B cell (primary cell): Measurements from ENCODE around the gene RFX2. TPM values are rescaled to one million over a fixed set of nuclear protein-coding genes. Genes with fewer than 3 reads are reported as not detected.

Experiments
- ATAC-seq: fragments of 200-7000 bp; cut with Tn5 transposase; one replicate; pipeline ENCODE4 v1.10.0; 2021; ENCODE audit warnings: low read depth, mild to moderate bottlenecking, moderate number of reproducible peaks, moderate library complexity
- CTCF ChIA-PET: fragments of 350-600 bp; sonication (Branson Sonifier 250); formaldehyde crosslinking; loops from one replicate; lab custom pipeline; 2021; ENCODE audit warnings: antibody characterized with exemption, inconsistent platforms; lab: Charles Lee
- POLR2A ChIA-PET: fragments of 350-600 bp; sonication (Branson Sonifier 250); formaldehyde crosslinking; loops from one replicate; lab custom pipeline; 2021; ENCODE audit warnings: antibody characterized with exemption; lab: Charles Lee
- DNase-seq: peaks from one replicate; pipeline ENCODE4 v3.0.0; 2013
- H2AFZ ChIP-seq: 2 replicates; pipeline ENCODE4 v1.6.1; 2012; ENCODE audit warnings: mild to moderate bottlenecking, low read depth, low read length; ENCODE audit not compliant: insufficient read depth, poor library complexity, severe bottlenecking
- H3K27ac ChIP-seq, 2 donors: 1 replicate in 1 of 2; 2 replicates in 1 of 2; pipeline ENCODE4 v1.5.1; 2012 to 2013; ENCODE audit warnings: low read length in 2 of 2, mild to moderate bottlenecking in 2 of 2, moderate library complexity in 1 of 2
- H3K27me3 ChIP-seq, 4 experiments: fragments of 200-600 bp in 1 of 4; sonication (generic) in 1 of 4; replicated peaks in 1 of 4; 1 replicate in 2 of 4; 2 replicates in 2 of 4; pipeline versions ENCODE4 v1.6.1 to v1.7.0; 2013 to 2016; ENCODE audit warnings: low read length in 3 of 4, mild to moderate bottlenecking in 2 of 4, mixed read lengths in 1 of 4, moderate library complexity in 1 of 4; ENCODE audit not compliant: insufficient read depth in 4 of 4, control insufficient read depth in 3 of 4; ENCODE audit errors: control extremely low read depth in 1 of 4
- H3K36me3 ChIP-seq, 2 experiments: replicated peaks in 1 of 2; 1 replicate in 1 of 2; 2 replicates in 1 of 2; pipeline versions ENCODE4 v1.6.1 to v1.7.1; 2013; ENCODE audit warnings: low read length in 1 of 2; ENCODE audit not compliant: insufficient read depth in 2 of 2, control insufficient read depth in 1 of 2; ENCODE audit errors: control extremely low read depth in 1 of 2, extremely low read depth in 1 of 2
- H3K4me1 ChIP-seq, 2 donors: fragments of 200-600 bp in 1 of 2; sonication (generic) in 1 of 2; 1 replicate in 1 of 2; 2 replicates in 1 of 2; pipeline versions ENCODE4 v1.5.1 to v1.6.1; 2013 to 2017; ENCODE audit warnings: low read length in 2 of 2; ENCODE audit not compliant: control insufficient read depth in 2 of 2, insufficient read depth in 2 of 2
- H3K4me2 ChIP-seq: replicated peaks from 2 replicates; pipeline ENCODE3; 2012; ENCODE audit warnings: mild to moderate bottlenecking, low read depth, low read length; ENCODE audit not compliant: poor library complexity, severe bottlenecking
- H3K4me3 ChIP-seq, 5 experiments: fragments of 200-600 bp in 1 of 5; sonication (generic) in 1 of 5; 1 replicate in 3 of 5; 2 replicates in 2 of 5; pipeline versions ENCODE4 v1.5.1 to v1.7.0; 2011 to 2016; ENCODE audit warnings: low read length in 4 of 5, mild to moderate bottlenecking in 4 of 5, low read depth in 2 of 5, control low read depth in 1 of 5, moderate library complexity in 1 of 5; ENCODE audit not compliant: insufficient read depth in 1 of 5; ENCODE audit errors: control extremely low read depth in 1 of 5, extremely low read depth in 1 of 5
- H3K79me2 ChIP-seq: fragments of 200-600 bp; sonication (generic); one replicate; pipeline ENCODE4 v1.6.0; 2016; ENCODE audit warnings: low read length; ENCODE audit not compliant: control insufficient read depth, insufficient read depth
- H3K9ac ChIP-seq: fragments of 200-600 bp; sonication (generic); 2 replicates; pipeline ENCODE4 v1.6.1; 2017; ENCODE audit warnings: mild to moderate bottlenecking, low read length, moderate library complexity
- H3K9me3 ChIP-seq, 3 donors: one replicate each; pipeline versions ENCODE4 v1.6.1 to v1.7.1; 2013; ENCODE audit warnings: low read length in 2 of 3; ENCODE audit not compliant: control insufficient read depth in 2 of 3, insufficient read depth in 1 of 3; ENCODE audit errors: control extremely low read depth in 1 of 3
- H4K20me1 ChIP-seq: 2 replicates; pipeline ENCODE4 v1.6.0; 2012; ENCODE audit warnings: mild to moderate bottlenecking, low read length; ENCODE audit not compliant: insufficient read depth, control insufficient read depth, poor library complexity, severe bottlenecking
- H3K27ac Mint-ChIP-seq: one replicate; pipeline ENCODE4 v1.8.0; 2021; ENCODE audit warnings: mixed read lengths
- H3K27me3 Mint-ChIP-seq: one replicate; pipeline ENCODE4 v1.8.0; 2021; ENCODE audit warnings: mixed read lengths
- H3K4me1 Mint-ChIP-seq: one replicate; pipeline ENCODE4 v1.8.0; 2021; ENCODE audit warnings: mixed read lengths
- H3K4me3 Mint-ChIP-seq: one replicate; pipeline ENCODE4 v1.8.0; 2021; ENCODE audit warnings: mixed read lengths
- H3K9me3 Mint-ChIP-seq: one replicate; pipeline ENCODE4 v1.8.0; 2022; ENCODE audit warnings: mixed read lengths; ENCODE audit not compliant: insufficient read depth
- CTCF ChIP-seq: fragments of 200-600 bp; IDR thresholded peaks from one replicate; pipeline ENCODE4 v1.8.0; 2022; ENCODE audit warnings: antibody characterized with exemption, mild to moderate bottlenecking
- EZH2 ChIP-seq: IDR thresholded peaks from 2 replicates; pipeline ENCODE4 v1.6.1; 2012; ENCODE audit warnings: borderline replicate concordance, low read depth, mild to moderate bottlenecking, moderate library complexity, low read length; ENCODE audit not compliant: insufficient read depth, poor library complexity, severe bottlenecking
- WGBS: methylation state at CpG from one replicate; pipeline ENCODE4 v1.1.5; 2013; ENCODE audit warnings: missing lambda C conversion rate; ENCODE audit not compliant: insufficient coverage; 5-methylcytosine and 5-hydroxymethylcytosine counted together
- intact Hi-C: fragments of 100-400 bp; cut with micrococcal nuclease; formaldehyde crosslinking; loops from one replicate; pipeline ENCODE4 v1.10.0; 2022
- polyA plus RNA-seq: library from polyadenylated mRNA; depleted of rRNA; stranded (reverse); fragments of >200 nt; gene quantifications from 2 replicates; pipeline ENCODE4 v1.2.3, GENCODE V29; 2012
- total RNA-seq, 2 donors: library from RNA; stranded (reverse); fragments of 120-200 nt in 1 of 2; gene quantifications; 1 replicate in 1 of 2; 2 replicates in 1 of 2; pipeline versions ENCODE4 v1.2.3 to v1.2.4, GENCODE V29; 2013 to 2022

RFX2 gene
- total and polyA plus RNA-seq, 2 donors (not counting 1 experiment from before 2014, with no cell fraction given), result 7.1 to 8.6 TPM

DNA sequence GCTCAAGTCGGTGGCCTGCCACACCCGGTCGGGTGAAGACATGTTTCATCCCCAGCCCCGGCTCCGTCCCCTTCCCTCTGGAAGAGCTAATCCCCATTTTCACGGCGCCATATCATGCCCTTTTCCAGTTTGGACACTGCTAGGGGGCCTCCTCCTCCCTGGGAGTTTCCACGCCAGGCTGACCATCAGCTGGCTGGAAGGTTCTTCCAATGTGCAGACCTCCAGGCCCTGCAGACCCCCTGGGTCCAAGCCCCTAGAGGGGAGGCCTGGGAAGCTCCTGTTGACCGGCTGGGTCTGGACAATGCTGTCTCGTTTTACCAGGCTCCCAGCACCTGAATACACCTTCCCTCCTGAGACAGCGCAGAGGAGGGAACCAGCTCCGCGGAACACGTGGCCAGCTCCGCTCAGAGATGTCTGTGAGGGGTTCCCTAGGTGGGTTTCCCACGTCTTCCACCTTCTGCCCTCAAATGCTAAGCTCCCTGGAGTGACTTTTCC, 87.7 kb downstream of the RFX2 start:
- H4K20me1 ChIP-seq, result no peaks in the 10 kb centered on the region

More for the DNA sequence above, 87.7 kb downstream of the RFX2 start:
- no peak overlapping the region for H3K4me3 ChIP-seq
- peaks cover 0 to 4% (median 0%) of the 10 kb centered on the region in 3 donors for H3K9me3 ChIP-seq
- no peak overlapping the region for H2AFZ ChIP-seq
- peaks cover 2% of the 10 kb centered on the region for H3K4me1 Mint-ChIP-seq
- intact Hi-C loops, result loop anchor here (1.0 to 5.0 kb wide), 3 partner anchors 35 to 218 kb away; partner anchors contain the start of gene NRTN
- no peak overlapping the region for H3K4me2 ChIP-seq
- no peak overlapping the region for H3K27ac Mint-ChIP-seq
- H3K79me2 ChIP-seq, result no peaks in the 10 kb centered on the region
- H3K27me3 Mint-ChIP-seq, result no peaks in the 10 kb centered on the region
- no peaks in the 10 kb centered on the region for H3K27me3 ChIP-seq
- no peak overlapping the region for H3K27ac ChIP-seq
- TF ChIP-seq CTCF, result peak; percentile 42
- TF ChIP-seq EZH2, result no peak
- H3K9me3 Mint-ChIP-seq, result no peaks in the 10 kb centered on the region
- no peak for DNase-seq
- no peak overlapping the region for H3K4me3 Mint-ChIP-seq
- WGBS, result 72% methylated on average over 13 of the region's 16 CpGs
- no peaks in the 10 kb centered on the region for H3K36me3 ChIP-seq
- no peak overlapping the region for H3K9ac ChIP-seq
- CTCF ChIA-PET, result interaction anchor here (0.8 to 3.3 kb wide), 15 partner anchors 9 to 652 kb away, joined by 3 to 35 read pairs (median 5); partner anchors contain the start of gene VMAC
- POLR2A ChIA-PET, result interaction anchor here (0.7 kb wide), 1 partner anchor 219 kb away, joined by 5 read pairs; no protein-coding TSS in a partner anchor
- H3K4me1 ChIP-seq, result no peaks in the 10 kb centered on the region
- ATAC-seq, result no peak
